Transverse colon (tissue), 4 donors: ENCODE results near the gene HOXA13.
A peak's percentile ranks its signal among the peaks of the same experiment; 100 is the strongest.

Experiments
- CTCF ChIP-seq, 5 experiments: fragments of 200-600 bp in 3 of 5; fragments of 450-650 bp in 2 of 5; sonication (generic) in 3 of 5; IDR thresholded peaks; 1 replicate in 2 of 5; 2 replicates in 3 of 5; pipeline ENCODE4 v1.5.1; 2016 to 2017; ENCODE audit warnings: antibody characterized with exemption in 5 of 5, inconsistent platforms in 3 of 5, mild to moderate bottlenecking in 2 of 5, moderate library complexity in 1 of 5
- POLR2A ChIP-seq: fragments of 450-650 bp; IDR thresholded peaks from one replicate; pipeline ENCODE4 v1.6.1; 2016; ENCODE audit warnings: antibody characterized with exemption, mild to moderate bottlenecking, moderate library complexity
- POLR2AphosphoS5 ChIP-seq, 3 donors: sonication (generic); formaldehyde crosslinking; IDR thresholded peaks; one replicate each; pipeline ENCODE4 v1.6.1; 2016; ENCODE audit warnings: antibody characterized with exemption in 3 of 3

GRCh38 chr7:27165089-27165995 lies 34.5 kb downstream of the HOXA13 start, which contains the start of gene HOXA9:
- TF ChIP-seq POLR2A (peak; percentile 77), CTCF (IDR thresholded peaks at IDR 0.05) (peak in 4 of 5 experiments; percentile 7 to 37 (median 18)), POLR2AphosphoS5 (IDR thresholded peaks at IDR 0.05) (peak; percentile 86 to 94 (median 89))
